HG03159 (cell line): ENCODE results near the gene ST7.

Experiments used
- ATAC-seq: cut with Tn5 transposase; IDR thresholded peaks from one replicate; pipeline ENCODE4 v1.9.1; 2021; ENCODE audit warnings: mild to moderate bottlenecking, moderate library complexity; ENCODE audit not compliant: unreplicated experiment

ST7 gene

DNA sequence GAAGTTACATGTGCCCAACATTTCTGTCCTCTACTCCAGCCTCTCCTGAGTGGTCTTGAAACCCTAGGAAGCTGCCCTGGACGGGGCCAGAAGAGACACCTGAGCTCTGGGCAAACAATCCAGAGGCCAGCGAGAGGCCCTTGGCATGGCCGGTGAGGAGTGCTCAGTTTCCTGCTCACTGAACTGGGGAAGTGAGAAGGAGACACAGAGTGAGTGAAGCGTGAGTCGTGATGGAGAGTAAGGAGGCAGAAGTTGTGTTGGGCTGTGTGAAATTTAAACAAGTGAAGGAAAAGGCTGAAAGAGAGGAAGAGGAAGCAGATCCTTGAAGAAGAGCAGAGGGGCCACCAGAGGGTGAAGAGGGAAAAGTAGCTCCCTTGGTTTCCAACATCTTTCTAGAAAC, 296.4 kb downstream of the ST7 start:
- no peak for ATAC-seq

DNA sequence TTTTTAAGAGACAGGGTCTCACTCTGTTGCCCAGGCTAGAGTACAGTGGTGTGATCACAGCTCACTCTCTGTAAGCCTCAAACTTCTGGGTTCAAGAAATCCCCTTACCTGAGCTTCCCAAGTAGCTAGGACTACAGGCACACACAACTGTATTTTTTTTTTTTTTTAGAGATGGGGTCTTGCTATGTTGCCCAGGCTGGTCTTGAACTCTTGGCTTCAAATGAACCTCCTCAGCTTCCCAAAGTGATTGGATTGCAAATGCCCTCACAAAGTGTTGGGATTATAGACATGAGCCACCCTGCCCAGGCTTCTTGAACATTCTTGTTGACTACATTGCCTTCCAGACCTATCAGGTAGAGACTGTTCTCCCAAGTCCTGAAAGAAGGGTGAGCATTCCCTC, 296.9 kb downstream of the ST7 start:
- no peak for ATAC-seq

DNA sequence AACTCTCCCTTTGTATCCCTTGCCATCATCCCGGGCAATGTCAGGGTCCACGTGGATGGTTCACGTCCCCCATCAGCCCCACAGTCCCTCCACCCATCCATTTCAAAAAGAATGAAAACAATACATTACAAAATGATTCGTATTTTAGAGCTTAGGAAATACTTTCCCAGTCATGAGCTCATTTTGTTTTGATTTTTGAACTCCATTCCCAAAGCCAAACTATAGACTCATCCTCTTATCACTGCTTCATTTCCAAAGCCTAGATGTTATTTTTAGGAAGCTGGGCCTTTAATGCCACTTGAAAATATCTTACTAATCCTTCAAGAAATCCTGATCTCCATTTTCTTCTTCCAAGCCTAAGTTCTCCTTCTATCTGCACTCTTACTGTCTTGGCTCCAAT, 297.5 kb downstream of the ST7 start:
- no peak for ATAC-seq

DNA sequence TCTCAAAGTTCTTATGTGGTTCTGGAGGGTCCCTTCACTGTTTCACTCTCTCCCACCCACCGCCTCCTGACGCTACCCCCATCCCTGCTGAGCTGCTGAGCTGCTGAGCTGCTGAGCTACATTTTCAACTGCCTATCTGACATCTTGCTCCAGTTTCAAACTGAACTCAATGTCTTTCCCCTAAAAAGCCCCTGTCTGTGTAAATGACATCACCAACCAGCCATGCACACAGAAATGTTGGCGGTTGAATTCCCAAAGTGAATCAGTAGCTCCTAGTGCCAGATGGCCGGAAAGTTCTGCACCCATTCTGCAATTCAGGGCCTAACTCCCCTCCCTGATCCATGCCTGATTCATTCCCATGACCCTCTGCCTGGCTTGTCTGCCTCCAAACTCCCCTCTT, 298.4 kb downstream of the ST7 start:
- no peak for ATAC-seq

DNA sequence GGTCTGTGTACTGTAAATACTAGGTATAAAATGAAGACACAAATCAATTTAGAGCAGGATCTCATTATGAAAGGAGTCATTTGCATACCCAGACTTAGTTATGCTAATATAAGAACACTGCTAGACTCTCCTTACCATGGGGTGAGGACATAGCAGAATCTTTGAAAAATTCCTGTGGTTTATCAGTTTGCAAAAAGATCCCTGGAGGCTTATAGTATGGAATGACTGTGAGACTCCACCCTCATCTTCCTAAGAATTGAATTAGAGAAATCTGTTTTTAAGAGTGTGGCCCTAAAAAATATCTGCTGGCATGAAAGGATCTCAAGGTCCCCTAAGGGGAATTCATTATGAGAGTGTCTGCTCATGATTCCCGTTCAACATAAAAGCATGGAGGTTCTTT, 306.3 kb downstream of the ST7 start:
- no peak for ATAC-seq

DNA sequence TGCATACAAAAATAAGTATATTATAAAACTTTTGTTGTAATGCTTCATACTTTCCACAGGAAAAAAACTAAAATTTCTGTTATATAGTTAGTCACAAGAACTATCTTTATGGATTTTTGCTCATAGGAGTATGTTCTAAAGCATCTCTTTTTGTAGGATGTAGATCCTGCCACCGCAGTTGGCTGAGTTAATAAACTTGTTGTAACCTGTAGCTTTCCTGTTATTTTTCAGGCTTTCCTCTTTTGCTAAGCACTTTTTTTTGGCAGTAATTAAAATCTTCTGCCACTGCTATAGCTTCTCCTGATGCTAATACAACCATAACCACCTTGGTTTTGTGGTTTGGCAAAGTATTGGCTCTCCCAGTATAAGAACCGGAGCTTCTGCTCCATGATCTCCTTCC, 309.2 kb downstream of the ST7 start:
- ATAC-seq, result no peak

DNA sequence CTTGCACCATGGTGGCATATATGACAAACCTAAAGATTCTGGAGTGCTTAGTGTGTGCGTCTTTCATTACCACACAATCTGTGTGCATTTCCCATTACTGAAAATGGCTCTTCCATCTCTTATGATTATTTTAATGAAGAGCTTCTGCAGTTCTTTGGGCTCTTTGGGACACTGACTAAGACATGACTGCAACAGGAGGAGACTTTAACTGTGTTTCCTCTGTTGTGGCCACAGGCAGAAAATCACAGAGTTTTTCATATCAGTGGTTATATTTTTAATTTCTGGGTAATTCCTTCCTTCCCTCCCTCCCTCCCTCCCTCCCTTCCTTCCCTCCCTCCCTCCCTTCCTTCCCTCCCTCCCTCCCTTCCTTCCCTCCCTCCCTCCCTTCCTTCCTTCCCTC, 311.4 kb downstream of the ST7 start:
- no peak for ATAC-seq

DNA sequence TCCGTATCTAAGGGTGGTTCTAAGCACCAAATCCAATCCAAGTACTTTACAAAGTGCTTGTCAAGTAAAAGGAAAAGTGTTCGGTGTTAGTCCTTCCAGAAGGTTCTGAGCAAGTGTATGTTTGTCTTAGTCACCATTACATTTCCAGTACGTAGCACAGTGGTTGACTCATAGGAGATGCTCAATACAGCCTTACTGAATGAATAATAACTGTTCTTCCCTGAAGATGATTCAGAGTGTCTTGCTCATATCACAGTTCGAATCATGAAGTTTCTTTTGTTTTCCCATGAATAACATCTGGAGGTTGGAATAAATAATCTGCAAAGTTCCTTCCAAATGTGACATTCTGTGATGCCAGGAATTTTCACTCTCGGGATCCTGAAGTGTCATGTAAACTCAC, 316.1 kb downstream of the ST7 start:
- no peak for ATAC-seq

DNA sequence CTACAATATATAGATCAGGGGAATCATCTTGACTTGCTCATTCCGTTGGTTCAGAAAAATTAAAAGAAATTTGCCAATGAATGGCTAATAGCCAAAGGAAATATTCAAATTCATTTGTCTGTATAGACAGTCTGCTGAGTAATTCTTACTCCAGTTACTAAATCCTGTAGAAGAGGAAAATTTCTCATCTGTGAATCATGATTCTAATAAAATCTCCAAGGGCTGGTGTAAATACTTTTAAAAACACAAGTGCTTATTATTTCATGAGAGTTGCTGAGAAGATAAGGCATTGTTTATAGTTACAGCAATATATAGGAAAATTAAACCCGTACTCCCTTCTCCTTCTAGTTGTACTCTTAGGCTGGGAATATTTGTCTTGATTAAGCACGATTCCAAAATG, 316.6 kb downstream of the ST7 start:
- ATAC-seq, result no peak

DNA sequence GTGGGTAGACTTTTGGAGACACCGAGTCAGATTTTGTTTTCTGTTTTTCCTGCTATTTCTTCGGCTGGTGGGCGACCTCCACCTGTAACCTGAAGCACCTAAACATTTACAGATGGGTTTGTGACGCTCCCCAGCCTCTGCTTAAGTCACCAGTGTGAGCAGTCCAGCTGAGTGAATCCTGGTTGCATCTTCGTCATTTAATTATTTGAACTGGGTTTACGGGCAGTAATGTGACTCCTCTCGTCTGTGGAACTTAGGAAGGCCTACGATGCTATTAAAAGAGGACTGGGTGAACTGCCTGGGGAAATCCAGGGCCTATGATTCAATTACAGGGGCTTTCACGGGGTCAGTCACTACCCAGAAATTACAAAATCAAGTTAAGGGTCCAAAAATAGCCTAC, 317.1 kb downstream of the ST7 start:
- ATAC-seq, result no peak

DNA sequence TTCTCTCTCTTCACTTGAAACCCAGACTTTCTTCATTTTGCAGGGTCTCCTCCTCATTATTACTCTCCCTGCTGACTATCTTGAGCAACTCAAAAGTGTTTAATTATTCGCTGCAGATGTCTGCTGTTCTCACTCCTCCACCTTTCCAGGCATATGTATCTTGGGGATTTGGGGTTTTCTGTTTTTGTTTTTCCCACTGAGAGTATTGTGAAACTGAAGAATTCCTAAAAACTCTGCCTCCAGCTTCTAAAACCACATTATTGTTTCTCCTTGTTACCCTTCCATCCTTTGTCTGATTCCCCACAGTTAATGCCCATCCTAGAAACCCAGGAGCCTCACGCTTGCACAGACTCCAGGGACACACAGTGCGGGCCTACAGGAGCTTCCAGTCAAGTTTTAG, 318.3 kb downstream of the ST7 start:
- ATAC-seq, result no peak

DNA sequence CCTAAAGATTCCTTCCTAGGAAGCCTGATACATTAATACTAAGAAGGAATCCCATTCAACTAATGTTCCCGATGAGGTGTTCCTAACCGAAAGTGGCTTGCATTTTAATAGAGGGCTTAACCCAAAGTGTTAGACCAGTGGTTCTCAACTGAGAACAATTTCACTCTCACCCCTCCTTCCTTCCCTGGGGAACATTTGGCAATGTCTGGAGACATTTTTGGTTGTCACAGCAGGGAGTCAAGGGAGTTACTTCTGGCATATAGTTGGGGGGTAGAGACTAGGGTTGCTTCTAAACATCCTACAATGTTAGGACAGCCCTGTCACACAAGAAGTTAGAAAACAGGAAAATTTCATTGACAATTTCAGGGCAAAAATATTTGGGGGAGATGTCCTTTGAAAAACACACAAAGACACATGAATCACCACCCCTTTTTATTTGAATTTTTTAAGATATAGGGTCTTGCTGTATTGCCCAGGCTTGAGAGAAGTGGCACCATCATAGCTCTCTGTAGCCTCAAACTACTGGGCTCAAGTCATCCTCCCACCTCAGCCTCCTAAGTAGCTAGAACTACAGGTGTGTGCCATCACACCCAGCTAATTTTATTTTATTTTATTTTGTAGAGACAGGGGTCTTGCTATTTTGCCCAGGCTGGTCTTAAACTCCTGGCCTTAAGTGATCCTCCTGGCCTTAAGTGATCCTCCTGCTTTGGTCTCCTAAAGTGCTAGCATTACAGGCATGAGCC, 318.9 kb downstream of the ST7 start:
- no peak for ATAC-seq

DNA sequence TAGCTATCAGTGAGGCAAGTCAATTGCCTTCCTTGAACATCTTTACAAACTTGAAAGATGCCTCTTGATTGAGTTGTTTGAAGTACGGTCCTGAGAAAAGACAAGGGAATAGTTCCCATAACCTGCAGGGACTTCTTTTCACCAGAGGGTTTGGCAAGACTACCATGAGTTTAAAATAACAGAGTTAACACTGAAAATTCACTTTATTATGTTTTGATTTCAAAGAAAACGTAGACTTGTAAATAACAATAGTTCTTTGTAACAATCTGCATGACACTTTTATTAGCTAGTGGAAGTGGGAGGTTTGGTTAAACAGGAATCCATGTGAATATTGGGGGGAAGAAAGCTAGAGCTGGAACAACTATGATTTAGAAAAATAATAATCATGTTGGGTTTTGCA, 320.0 kb downstream of the ST7 start:
- no peak for ATAC-seq

DNA sequence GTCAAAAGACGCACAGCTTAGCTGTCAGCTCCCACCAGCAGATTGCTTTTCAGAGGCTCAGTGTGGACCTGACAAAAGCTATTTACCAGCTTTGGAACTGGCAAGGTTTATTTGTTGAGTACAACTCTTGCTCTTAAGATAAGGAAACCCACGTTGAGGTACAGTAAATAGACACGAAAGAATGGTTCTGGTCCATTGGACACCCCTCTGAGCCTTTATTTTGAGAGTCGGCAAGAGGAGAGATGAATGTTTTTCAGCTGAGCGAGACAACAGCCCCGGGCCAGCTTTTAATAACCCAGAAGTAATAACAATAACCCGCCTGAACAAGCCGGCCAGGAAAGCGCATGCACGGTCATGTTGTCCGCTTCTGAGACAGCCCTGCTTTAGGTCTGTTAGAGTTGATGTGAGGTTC, 320.5 kb downstream of the ST7 start:
- no peak for ATAC-seq

DNA sequence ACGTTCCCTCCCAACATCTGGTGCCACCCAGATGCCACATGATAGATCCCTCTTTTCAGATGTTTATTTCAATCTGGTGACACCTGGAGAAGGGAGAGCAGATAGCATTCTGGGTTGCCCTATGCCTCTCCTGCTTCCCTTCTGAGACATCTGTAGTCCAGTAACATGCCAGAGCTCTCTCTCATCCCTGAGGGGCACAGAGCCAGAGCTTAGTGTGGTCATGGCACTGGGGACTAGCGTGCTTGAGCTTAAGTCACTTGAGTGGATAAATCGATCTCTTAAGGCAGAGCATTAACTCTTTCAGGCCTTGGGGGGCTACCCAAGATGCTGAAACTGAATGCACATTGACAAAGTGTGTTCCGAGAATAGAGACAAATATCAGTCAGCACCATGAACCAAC, 321.6 kb downstream of the ST7 start:
- no peak for ATAC-seq

DNA sequence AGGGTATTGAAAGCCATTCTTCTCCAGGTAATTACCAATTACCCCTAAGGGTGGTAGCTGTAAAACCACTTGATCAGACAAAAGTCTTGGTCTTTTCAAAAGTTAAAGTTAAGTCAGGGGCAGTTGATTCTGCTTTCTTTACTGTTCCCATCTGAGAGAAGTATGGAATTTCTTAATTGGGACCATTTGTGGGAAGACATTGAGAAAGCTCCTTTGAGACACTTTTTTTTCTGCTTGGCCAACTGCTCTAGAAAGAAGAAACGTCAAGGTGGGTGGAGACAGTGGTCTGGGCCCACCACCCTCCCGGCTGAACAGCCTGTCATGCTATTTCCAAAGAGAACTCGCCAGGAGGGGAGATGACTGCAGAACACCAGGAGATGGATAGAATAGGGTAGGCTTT, 324.3 kb downstream of the ST7 start:
- no peak for ATAC-seq

DNA sequence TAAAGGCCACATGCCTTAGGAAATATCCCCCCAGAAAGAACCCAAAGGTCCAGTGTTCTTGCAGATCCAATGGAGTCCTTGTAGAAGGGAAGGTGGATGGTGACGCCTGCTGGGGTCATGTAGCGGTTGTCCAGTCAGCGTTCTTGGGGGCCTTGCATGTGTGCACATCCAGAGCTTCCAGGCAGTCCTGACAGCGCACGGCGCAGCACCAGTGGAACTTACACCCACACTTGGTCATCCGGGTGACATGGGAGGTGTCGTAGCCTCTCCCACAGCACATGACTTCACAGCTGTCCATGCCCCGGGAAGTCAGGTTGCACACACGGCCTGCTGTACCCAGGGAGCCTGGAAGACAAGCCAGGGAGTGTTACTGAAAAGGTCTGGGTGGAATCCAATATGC, 324.7 kb downstream of the ST7 start:
- no peak for ATAC-seq

DNA sequence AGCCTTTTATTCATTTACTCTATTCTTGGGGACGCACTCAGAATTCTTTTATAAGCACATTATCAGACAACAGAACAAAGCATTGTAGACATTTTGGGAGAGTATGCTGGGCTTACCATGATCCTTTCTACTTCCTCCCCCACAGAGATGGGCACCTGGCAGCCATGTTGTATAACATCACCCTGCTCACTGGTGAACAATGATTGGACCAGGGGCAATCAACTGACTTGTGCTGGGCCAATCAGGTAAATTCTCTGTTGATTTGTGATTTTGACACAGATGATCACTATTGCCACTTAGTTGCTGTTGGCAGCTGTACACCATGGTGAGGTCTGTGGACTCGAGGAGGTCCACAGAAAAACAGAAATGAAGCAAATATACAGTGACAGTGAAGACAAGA, 325.9 kb downstream of the ST7 start:
- no peak for ATAC-seq
